Measurements from ENCODE around the gene HMG20A.
"Not testable (repeated sequence)": the region's sequence is repeated elsewhere in the genome, so short reads cannot be mapped to it uniquely, and the experiment has no call there.

The HMG20A gene

DNA sequence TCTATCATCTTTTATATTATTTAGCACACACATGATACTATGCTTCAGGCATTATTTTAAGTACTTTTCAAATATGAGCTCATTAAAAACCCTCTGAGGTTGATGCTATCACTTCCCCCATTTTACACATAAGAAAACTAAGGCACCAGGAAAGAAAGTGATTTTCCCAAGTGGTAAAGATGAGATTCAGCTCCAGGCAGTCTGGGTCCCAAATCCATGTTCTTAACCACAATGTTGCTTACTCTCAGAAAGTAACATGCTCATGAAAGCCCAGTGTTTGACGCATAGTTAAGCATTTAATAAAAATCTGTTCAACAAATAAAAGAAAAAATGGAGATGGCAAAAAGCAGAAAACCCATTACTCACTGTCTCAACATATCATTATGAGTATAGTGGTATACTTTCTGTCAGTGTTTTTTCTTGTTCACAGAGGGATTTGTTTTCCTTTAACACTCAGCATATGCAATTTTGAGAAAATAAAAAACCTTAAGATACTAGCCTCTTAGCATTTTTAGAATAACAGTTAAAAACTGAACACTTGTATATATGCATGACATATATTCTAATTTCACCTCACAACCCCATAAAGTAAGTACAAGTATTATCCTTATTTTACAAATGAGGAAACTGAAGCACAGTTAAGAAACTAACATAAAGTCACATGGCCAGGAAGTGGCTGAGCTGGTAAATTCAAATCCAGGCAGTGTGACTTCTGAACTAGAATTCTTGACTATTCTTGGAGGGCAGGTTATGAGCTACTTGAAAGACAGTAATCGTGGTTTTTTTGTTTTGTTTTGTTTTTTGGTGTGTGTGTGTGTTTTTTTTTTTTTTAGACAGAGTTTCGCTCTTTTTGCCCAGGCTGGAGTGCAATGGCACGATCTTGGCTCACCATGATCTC, 11.2 kb upstream of the HMG20A start:
- no peak for FAIRE-seq

- FAIRE-seq, result not testable (repeated sequence)
Measured at GRCh38 chr15:77410157-77410500, 10.6 kb upstream of the HMG20A start.

DNA sequence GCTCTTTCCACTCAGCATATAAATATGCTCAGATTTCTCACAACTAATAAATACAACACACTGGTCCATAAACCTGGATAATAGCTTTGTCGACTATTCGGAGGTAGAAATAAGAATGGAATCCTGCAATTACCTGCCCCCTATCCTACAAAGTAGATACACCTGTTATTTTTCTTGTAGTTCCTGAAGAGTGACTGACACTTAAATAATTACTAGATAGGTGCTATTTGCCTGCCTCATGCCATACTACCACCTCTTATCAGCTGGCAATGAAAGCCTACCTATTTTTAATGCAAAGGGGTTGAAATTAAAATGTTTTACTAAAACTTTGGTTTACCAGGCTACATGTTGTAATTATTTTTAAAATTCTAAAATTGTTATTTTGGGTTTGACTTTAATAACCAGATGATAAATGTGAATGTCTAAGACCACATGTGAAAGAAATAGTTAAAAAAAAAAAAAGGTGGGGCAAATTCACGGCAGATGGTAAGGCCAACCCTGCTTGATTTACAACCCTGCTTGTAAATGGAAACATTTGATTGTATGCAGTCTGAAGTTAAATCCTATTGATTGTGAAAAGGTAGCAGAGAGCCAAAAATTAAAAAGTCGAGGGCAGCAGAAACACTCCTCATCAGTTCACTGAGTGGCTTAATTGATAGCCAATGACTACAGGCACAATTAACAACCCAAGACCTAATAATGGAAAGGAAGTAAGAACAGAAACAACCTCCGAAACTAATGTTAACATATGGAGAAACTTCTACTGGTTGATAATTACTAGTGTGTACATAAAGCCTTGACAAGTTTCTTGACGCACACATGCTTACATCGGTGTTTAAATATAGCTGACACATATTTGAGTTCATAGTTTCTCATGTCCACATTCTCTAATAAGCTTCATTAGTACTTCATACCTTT, 9.7 kb upstream of the HMG20A start:
- FAIRE-seq, result no peak

DNA sequence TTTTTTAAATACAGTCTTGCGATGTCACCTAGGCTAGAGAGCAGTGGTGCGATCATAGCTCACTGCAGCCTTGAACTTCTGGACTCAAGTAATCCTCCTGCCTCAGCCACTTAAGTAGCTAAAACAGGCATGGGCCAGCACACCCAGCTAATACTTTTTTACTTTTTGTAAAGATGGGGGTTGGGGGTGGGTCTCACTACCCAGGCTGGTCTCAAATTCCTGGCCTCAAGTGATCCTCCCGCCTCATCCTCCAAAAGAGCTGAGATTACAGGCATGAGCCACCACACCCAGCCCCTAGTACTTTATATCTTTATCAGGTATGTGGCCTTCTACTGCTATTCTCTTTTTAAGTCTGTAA, 9.1 kb upstream of the HMG20A start:
- no peak for FAIRE-seq

DNA sequence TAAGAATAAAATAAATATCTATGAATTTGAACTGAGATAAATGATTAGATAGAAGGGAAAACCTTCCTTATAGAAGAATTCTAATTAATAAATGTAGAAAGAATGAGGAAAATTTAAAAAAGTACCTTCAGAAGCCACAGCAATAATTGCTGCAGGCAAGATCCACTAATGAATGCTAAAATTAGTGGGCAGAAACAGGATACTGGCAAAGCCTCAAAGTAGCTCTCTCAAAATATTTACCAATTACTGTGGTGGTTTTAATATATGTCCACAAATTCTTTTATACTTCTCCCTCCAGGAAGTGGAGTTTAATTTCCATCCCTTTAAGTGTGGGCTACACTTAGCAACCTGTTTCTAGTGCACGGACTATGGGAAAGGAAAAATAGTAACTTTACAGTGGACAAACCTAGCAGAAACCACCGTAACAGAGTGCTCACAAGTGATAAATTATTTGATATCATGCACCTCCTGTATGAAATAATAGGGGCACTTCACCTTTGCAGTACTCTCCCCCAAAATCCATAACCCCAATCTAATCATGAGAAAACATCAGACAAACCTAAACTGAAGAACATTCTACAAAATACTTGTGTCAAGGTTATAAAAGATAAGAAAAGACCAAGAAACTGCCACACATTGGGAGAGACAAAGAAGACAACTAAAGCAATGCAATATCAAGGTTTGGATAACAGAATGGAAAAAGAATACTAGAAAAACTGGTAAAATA, 7.6 kb upstream of the HMG20A start:
- FAIRE-seq, result no peak

- FAIRE-seq, result no peak
Measured at GRCh38 chr15:77413699-77414349, 6.9 kb upstream of the HMG20A start.

DNA sequence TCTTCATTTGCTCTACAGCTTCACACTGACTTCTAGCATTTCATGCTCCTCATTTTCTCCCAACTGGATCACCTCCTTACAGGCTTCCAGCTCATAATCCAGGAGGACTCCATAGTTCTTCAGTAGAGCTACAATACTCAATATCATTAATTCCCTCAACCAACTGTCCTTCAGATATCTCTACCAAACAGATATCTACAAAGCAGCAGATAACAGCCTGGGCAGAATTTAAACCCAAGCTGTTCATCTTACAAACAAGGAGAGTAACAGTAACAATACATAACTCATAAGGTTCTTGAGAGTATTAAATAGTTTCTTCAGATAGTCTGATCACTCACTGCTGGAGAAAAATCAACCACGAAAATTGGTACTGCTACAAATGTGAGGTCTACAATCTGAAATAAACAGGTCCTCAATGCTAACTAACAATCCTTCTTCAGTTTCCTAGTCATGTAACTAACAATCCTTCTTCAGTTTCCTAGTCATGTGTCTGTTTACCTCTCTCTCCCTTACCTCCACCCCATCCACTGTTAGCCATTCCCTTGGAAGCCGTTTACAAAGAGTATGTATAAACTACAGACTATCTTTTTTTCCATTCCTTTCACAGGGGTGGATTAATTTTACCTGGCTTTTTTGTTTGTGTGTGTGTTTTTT, 5.8 kb upstream of the HMG20A start:
- FAIRE-seq, result no peak

- FAIRE-seq, result no peak
Measured at GRCh38 chr15:77415450-77416147, 5.1 kb upstream of the HMG20A start.

DNA sequence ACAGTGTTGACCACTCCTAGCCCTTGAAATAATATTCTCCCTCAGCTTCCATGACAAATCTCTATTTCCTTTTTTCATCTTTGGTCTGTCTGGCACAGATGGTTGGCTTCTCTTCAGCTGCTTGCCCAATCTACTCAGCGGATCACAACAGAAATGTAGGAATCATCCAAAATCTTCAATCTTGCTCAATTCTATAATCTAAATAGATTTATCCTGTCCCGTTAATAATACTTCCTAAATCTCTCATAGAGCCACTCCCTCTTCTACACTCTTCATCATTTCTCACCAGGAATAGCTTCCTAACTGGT, 4.6 kb upstream of the HMG20A start:
- FAIRE-seq, result no peak

DNA sequence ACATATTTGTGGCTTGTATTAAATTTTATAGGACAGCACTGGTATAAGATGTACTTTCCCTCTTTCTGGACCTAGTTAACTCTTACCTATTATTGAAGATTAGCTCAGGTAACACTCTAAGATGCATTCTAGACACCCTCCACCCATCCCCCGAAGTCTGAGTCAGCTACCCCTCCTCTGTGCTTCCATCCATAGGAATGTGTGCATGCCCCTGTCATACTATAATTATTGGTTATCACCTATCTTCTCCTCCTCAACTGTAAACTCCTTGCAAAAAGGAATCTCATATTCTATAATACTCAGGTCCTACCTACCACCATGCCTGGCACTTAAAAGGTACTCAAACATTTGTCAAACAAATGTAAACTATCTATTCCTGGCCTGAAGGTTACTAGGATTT, 3.7 kb upstream of the HMG20A start:
- no peak for FAIRE-seq

GRCh38 chr15:77417602-77418001, 3.1 kb upstream of the HMG20A start:
- no peak for FAIRE-seq

- FAIRE-seq, result no peak
Measured at GRCh38 chr15:77418391-77418965, 2.2 kb upstream of the HMG20A start.

- no peak for FAIRE-seq
Measured at GRCh38 chr15:77418966-77419835, 1.5 kb upstream of the HMG20A start.

DNA sequence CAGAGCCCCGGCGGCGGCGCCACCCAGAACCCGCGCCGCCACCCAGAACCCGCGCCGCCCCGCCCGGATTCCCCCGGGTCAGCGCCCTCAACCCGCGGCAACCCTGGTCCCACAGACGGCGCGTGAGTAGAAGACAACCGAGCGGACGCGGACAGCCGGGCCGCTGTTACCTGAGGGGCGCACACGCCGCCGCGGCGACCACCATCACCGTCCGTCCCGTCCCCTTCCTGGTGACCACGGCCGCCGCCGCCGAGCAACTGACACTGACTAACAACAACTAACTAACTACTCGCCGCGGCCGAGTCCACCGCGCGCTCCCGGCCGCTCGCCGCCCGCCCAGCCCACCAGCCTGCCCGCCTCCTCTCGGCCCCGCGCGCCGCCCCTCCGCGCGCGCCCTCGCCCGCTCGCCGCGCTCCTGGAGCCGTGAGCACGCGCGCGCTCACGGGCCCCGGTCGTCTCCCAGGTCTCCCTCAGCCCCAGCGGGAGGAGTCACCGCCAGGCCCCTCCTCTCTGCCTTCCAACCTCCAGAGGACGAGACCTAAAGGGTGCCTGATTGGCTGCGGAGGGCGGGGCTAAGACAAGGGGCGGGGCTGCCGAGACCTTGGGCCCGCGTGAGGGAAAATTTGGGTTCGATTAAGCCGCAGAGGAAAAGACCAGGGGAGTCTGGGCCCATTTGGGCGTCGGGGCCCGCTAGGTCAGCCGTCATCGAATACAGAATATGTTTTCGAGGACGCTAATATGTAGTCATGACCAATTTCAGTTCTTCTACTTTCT, 665 bp upstream of the HMG20A start, which contains the start of gene PEAK1:
Gene PEAK1, minus strand, starts transcription at position 269 of the 774 bp plus-strand sequence. CDS start 238,178 bp downstream, outside the sequence.
- FAIRE-seq, result peak; percentile 6

DNA sequence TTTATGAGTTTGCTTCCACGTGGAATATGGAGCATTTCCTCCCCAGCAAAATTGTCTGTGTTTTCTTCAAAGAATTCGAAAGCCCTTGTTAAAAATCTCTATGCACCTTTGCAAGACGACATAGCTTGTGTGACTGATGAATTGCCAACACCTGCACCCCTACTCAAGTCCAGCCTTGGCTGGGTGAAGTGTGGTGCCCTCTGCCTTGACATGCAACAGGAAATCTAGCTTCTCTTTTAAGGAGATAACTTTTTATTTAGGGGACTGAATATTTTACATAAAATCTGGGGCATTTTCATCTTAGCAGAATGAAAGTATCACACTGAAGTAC, 647 bp downstream of the HMG20A start:
- no peak for FAIRE-seq

GRCh38 chr15:77425104-77425503, 4.4 kb downstream of the HMG20A start:
- no peak for FAIRE-seq

- FAIRE-seq, result no peak
Measured at GRCh38 chr15:77426377-77426776, 5.7 kb downstream of the HMG20A start.

- no peak for FAIRE-seq
Measured at GRCh38 chr15:77426871-77427270, 6.2 kb downstream of the HMG20A start.

DNA sequence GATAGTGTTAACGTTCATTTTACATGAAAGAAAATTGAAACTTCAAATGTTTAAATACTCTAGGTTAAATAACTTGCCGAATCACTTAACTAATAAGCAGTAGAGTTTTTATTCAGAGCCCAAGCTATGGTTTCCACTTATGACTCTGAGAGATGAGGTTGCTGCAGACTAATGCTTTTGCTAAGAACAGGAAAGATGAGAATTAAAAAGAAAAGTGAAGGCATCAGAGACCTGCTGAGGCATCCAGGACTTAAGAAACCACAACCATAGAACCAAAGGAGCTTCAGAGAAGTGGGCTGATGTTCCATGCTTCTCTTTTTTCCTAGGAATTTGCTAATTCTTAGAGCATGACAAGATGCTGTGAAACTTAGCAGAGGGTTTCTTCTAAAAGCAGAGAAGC, 9.5 kb downstream of the HMG20A start:
- FAIRE-seq, result no peak

- no peak for FAIRE-seq
Measured at GRCh38 chr15:77430652-77431051, 10.0 kb downstream of the HMG20A start.
